CD4-positive, CD25-positive, alpha-beta regulatory T cell (primary cell): ENCODE data around the gene UBE2L5. TPM values are rescaled to one million over a fixed set of nuclear protein-coding genes. Genes with fewer than 3 reads are reported as not detected.

ENCODE experiments used
- ATAC-seq, 2 donors: fragments of 150-1000 bp; cut with Tn5 transposase; one replicate each; pipeline ENCODE4 v1.10.0; 2021; ENCODE audit warnings: low read depth in 2 of 2, moderate number of reproducible peaks in 2 of 2, moderate library complexity in 1 of 2
- DNase-seq, 3 donors: peaks; one replicate each; pipeline versions ENCODE4 v3.0.0 to v3.0.0-alpha.2; 2012 to 2022; ENCODE audit warnings: mixed read lengths in 1 of 3
- H3K27ac ChIP-seq: one replicate; pipeline ENCODE4 v1.7.0; 2013; ENCODE audit warnings: mild to moderate bottlenecking, low read length; ENCODE audit not compliant: insufficient read depth, poor library complexity, severe bottlenecking
- H3K27me3 ChIP-seq: one replicate; pipeline ENCODE4 v1.7.0; 2013; ENCODE audit warnings: low read length; ENCODE audit not compliant: control insufficient read depth, insufficient read depth
- H3K36me3 ChIP-seq: one replicate; pipeline ENCODE4 v1.7.0; 2013; ENCODE audit warnings: mild to moderate bottlenecking, low read length, moderate library complexity; ENCODE audit not compliant: control insufficient read depth, insufficient read depth
- H3K4me1 ChIP-seq: 2 replicates; pipeline ENCODE4 v1.7.0; 2013; ENCODE audit warnings: mild to moderate bottlenecking, low read length; ENCODE audit not compliant: insufficient read depth, control insufficient read depth, poor library complexity, severe bottlenecking
- H3K4me3 ChIP-seq: one replicate; pipeline ENCODE4 v1.7.0; 2013; ENCODE audit warnings: low read depth, mild to moderate bottlenecking, low read length, moderate library complexity
- H3K9me3 ChIP-seq, 2 experiments: 1 replicate in 1 of 2; 2 replicates in 1 of 2; pipeline ENCODE4 v1.7.0; 2013; ENCODE audit warnings: low read length in 2 of 2, mild to moderate bottlenecking in 1 of 2, moderate library complexity in 1 of 2; ENCODE audit not compliant: control insufficient read depth in 2 of 2
- H3K27ac Mint-ChIP-seq, 3 donors: one replicate each; pipeline ENCODE4 v1.8.0; 2020 to 2022; ENCODE audit warnings: mild to moderate bottlenecking in 3 of 3, mixed read lengths in 3 of 3, moderate library complexity in 2 of 3
- H3K27me3 Mint-ChIP-seq: one replicate; pipeline ENCODE4 v1.8.0; 2022; ENCODE audit warnings: mild to moderate bottlenecking, mixed read lengths
- H3K36me3 Mint-ChIP-seq: one replicate; pipeline ENCODE4 v1.8.0; 2020; ENCODE audit warnings: mixed read lengths
- H3K4me1 Mint-ChIP-seq, 4 donors: one replicate each; pipeline ENCODE4 v1.8.0; 2020 to 2022; ENCODE audit warnings: mixed read lengths in 4 of 4, mild to moderate bottlenecking in 1 of 4
- H3K4me3 Mint-ChIP-seq, 4 donors: one replicate each; pipeline ENCODE4 v1.8.0; 2020 to 2022; ENCODE audit warnings: mild to moderate bottlenecking in 4 of 4, mixed read lengths in 4 of 4, moderate library complexity in 3 of 4
- H3K9me3 Mint-ChIP-seq, 7 donors: one replicate each; pipeline ENCODE4 v1.8.0; 2020 to 2022; ENCODE audit warnings: mixed read lengths in 7 of 7, mild to moderate bottlenecking in 3 of 7, moderate library complexity in 2 of 7
- polyA plus RNA-seq, 4 donors: library from polyadenylated mRNA; unstranded; fragments of 300-500 nt; fragmentation: Illumina TruSeq; gene quantifications; one replicate each; pipeline ENCODE4 v1.2.3, GENCODE V29; 2021
- total RNA-seq: library from RNA; stranded (reverse); gene quantifications from one replicate; pipeline ENCODE4 v1.2.3, GENCODE V29; 2022

UBE2L5 gene
- total and polyA plus RNA-seq, 5 donors from 2014 or later = not detected

- Mint-ChIP-seq H3K27ac (peak overlapping the region in 1 of 3 donors; percentile 61), H3K4me1 (peaks cover 12 to 59% (median 33%) of the 10 kb centered on the region in 4 donors), H3K27me3 (peaks cover 6% of the 10 kb centered on the region), H3K36me3 (no peaks in the 10 kb centered on the region), H3K4me3 (peak overlapping the region in 1 of 4 donors; percentile 69), H3K9me3 (peaks cover 0 to 1% (median 0%) of the 10 kb centered on the region in 7 donors)
- ATAC-seq (no peak), DNase-seq (no peak)
- H3K27ac ChIP-seq = no peak overlapping the region
- H3K4me3 ChIP-seq = no peak overlapping the region
- peaks cover 21% of the 10 kb centered on the region for H3K4me1 ChIP-seq
- H3K9me3 ChIP-seq = no peaks in the 10 kb centered on the region
- H3K36me3 ChIP-seq = no peaks in the 10 kb centered on the region
- no peaks in the 10 kb centered on the region for H3K27me3 ChIP-seq
These were observed 4.1 kb upstream of the UBE2L5 start for GRCh38 chr13:30418075-30418716.

- Mint-ChIP-seq H3K4me3 (peak overlapping the region in 1 of 4 donors; percentile 90), H3K9me3 (peaks cover 0 to 1% (median 0%) of the 10 kb centered on the region in 7 donors), H3K4me1 (peaks cover 12 to 62% (median 31%) of the 10 kb centered on the region in 4 donors), H3K27ac (peak overlapping the region in 1 of 3 donors; percentile 61), H3K27me3 (peaks cover 6% of the 10 kb centered on the region), H3K36me3 (no peaks in the 10 kb centered on the region)
- ATAC-seq (no peak), DNase-seq (no peak)
- H3K9me3 ChIP-seq = no peaks in the 10 kb centered on the region
- no peaks in the 10 kb centered on the region for H3K27me3 ChIP-seq
- H3K4me1 ChIP-seq = peaks cover 21% of the 10 kb centered on the region
- H3K27ac ChIP-seq = no peak overlapping the region
- no peaks in the 10 kb centered on the region for H3K36me3 ChIP-seq
- H3K4me3 ChIP-seq = no peak overlapping the region
These were observed 3.4 kb upstream of the UBE2L5 start for GRCh38 chr13:30418717-30419459.

GRCh38 chr13:30421093-30422053, 920 bp upstream of the UBE2L5 start:
- DNase-seq = peak; percentile 10 to 52 (median 38)
- Histone ChIP-seq H3K27me3 (no peaks in the 10 kb centered on the region), H3K9me3 (no peaks in the 10 kb centered on the region), H3K4me3 (peak overlapping the region; percentile 48), H3K4me1 (peaks cover 8% of the 10 kb centered on the region), H3K36me3 (no peaks in the 10 kb centered on the region), H3K27ac (peak overlapping the region; percentile 51)
- peaks cover 0 to 1% (median 0%) of the 10 kb centered on the region in 7 donors for H3K9me3 Mint-ChIP-seq
- H3K27me3 Mint-ChIP-seq = peaks cover 6% of the 10 kb centered on the region
- peak overlapping the region; percentile 83 to 90 (median 87) for H3K4me3 Mint-ChIP-seq
- no peaks in the 10 kb centered on the region for H3K36me3 Mint-ChIP-seq
- H3K27ac Mint-ChIP-seq = peak overlapping the region; percentile 63 to 99 (median 88)
- peak; percentile 13 to 17 for ATAC-seq
- H3K4me1 Mint-ChIP-seq = peaks cover 5 to 46% (median 20%) of the 10 kb centered on the region in 4 donors

GRCh38 chr13:30423891-30424290, 1.6 kb downstream of the UBE2L5 start:
- peaks cover 6% of the 10 kb centered on the region for H3K27me3 Mint-ChIP-seq
- no peaks in the 10 kb centered on the region for H3K9me3 Mint-ChIP-seq
- Histone ChIP-seq H3K27me3 (no peaks in the 10 kb centered on the region), H3K4me1 (peaks cover 6% of the 10 kb centered on the region), H3K4me3 (no peak overlapping the region), H3K9me3 (no peaks in the 10 kb centered on the region), H3K27ac (no peak overlapping the region), H3K36me3 (no peaks in the 10 kb centered on the region)
- DNase-seq (no peak), ATAC-seq (no peak)
- H3K4me3 Mint-ChIP-seq = peak overlapping the region in 3 of 4 donors; percentile 26 to 27 (median 26)
- no peaks in the 10 kb centered on the region for H3K36me3 Mint-ChIP-seq
- no peak overlapping the region for H3K27ac Mint-ChIP-seq
- peaks cover 5 to 26% (median 19%) of the 10 kb centered on the region in 4 donors for H3K4me1 Mint-ChIP-seq

GRCh38 chr13:30429235-30429634, 6.9 kb downstream of the UBE2L5 start:
- Mint-ChIP-seq H3K27ac (no peak overlapping the region), H3K9me3 (no peaks in the 10 kb centered on the region), H3K4me1 (peaks cover 6 to 22% (median 16%) of the 10 kb centered on the region in 4 donors), H3K4me3 (no peak overlapping the region), H3K27me3 (peaks cover 5% of the 10 kb centered on the region), H3K36me3 (no peaks in the 10 kb centered on the region)
- DNase-seq (no peak), ATAC-seq (no peak)
- H3K27ac ChIP-seq = no peak overlapping the region
- no peak overlapping the region for H3K4me3 ChIP-seq
- H3K9me3 ChIP-seq = no peaks in the 10 kb centered on the region
- H3K4me1 ChIP-seq = peaks cover 5% of the 10 kb centered on the region
- no peaks in the 10 kb centered on the region for H3K36me3 ChIP-seq
- no peaks in the 10 kb centered on the region for H3K27me3 ChIP-seq

GRCh38 chr13:30429721-30430694, 7.7 kb downstream of the UBE2L5 start:
- no peaks in the 10 kb centered on the region for H3K36me3 ChIP-seq
- H3K27me3 ChIP-seq = no peaks in the 10 kb centered on the region
- peak overlapping the region in 2 of 3 donors; percentile 67 to 68 for H3K27ac Mint-ChIP-seq
- peak; percentile 84 to 85 for ATAC-seq
- peaks cover 5% of the 10 kb centered on the region for H3K27me3 Mint-ChIP-seq
- no peaks in the 10 kb centered on the region for H3K9me3 Mint-ChIP-seq
- H3K9me3 ChIP-seq = no peaks in the 10 kb centered on the region
- no peak overlapping the region for H3K4me3 ChIP-seq
- peak in 1 of 3 donors; percentile 41 for DNase-seq
- H3K4me1 ChIP-seq = peaks cover 5% of the 10 kb centered on the region
- H3K27ac ChIP-seq = no peak overlapping the region
- H3K4me1 Mint-ChIP-seq = peaks cover 6 to 22% (median 16%) of the 10 kb centered on the region in 4 donors
- H3K36me3 Mint-ChIP-seq = no peaks in the 10 kb centered on the region
- H3K4me3 Mint-ChIP-seq = peak overlapping the region in 1 of 4 donors; percentile 39
